Ovary (tissue), 9 donors: ENCODE results near the gene ARHGAP44. TPM values are rescaled to one million over a fixed set of nuclear protein-coding genes. Genes with fewer than 3 reads are reported as not detected.

ENCODE experiments used
- DNase-seq, 5 donors: peaks; one replicate each; pipeline ENCODE4 v3.0.0-alpha.2; 2019 to 2020
- H3K27ac ChIP-seq, 2 donors: fragments of 200-600 bp; one replicate each; pipeline versions ENCODE4 v1.5.1 to v1.8.0; 2019 to 2022
- H3K27me3 ChIP-seq: fragments of 200-600 bp; one replicate; pipeline ENCODE4 v1.8.0; 2022
- H3K36me3 ChIP-seq: fragments of 200-600 bp; sonication (generic); one replicate; pipeline ENCODE4 v1.5.1; 2019
- H3K4me1 ChIP-seq: one replicate; pipeline ENCODE4 v1.8.1; 2013; ENCODE audit warnings: mild to moderate bottlenecking, moderate library complexity; ENCODE audit not compliant: insufficient read depth
- H3K4me3 ChIP-seq: fragments of 200-600 bp; sonication (generic); one replicate; pipeline ENCODE4 v1.5.1; 2017
- H3K9me3 ChIP-seq, 2 donors: fragments of 200-600 bp in 1 of 2; sonication (generic) in 1 of 2; one replicate each; pipeline versions ENCODE4 v1.5.1 to v1.8.1; 2013 to 2019; ENCODE audit warnings: mild to moderate bottlenecking in 1 of 2, moderate library complexity in 1 of 2
- CTCF ChIP-seq, 3 donors: fragments of 450-650 bp in 2 of 3; fragments of 200-600 bp in 1 of 3; IDR thresholded peaks; one replicate each; pipeline versions ENCODE4 v1.5.1 to v1.8.0; 2016 to 2022; ENCODE audit warnings: antibody characterized with exemption in 3 of 3, mild to moderate bottlenecking in 1 of 3
- EP300 ChIP-seq: sonication (generic); formaldehyde crosslinking; IDR thresholded peaks from one replicate; pipeline ENCODE4 v1.6.1; 2017; ENCODE audit warnings: antibody characterized with exemption
- POLR2A ChIP-seq: fragments of 450-650 bp; IDR thresholded peaks from one replicate; pipeline ENCODE4 v1.6.1; 2017; ENCODE audit warnings: antibody characterized with exemption, mild to moderate bottlenecking, moderate library complexity
- WGBS, 3 donors: extraction: QIAGEN DNeasy Blood & Tissue Kit in 1 of 3; methylation state at CpG; one replicate each; pipeline versions ENCODE4 v1.1.5 to v1.1.7; 2013 to 2017; 5-methylcytosine and 5-hydroxymethylcytosine counted together
- intact Hi-C, 4 donors: fragments of 100-400 bp; cut with DNase I; formaldehyde crosslinking; loops; one replicate each; pipeline versions ENCODE4 v1.11.0 to v1.15.1; 2022 to 2023
- polyA plus RNA-seq, 2 donors: library from polyadenylated mRNA; stranded (reverse); fragments of 200-250 nt in 1 of 2; fragments of 350-450 nt in 1 of 2; fragmentation: Illumina TruSeq in 1 of 2; extraction: RNeasy Lipid Tissue Mini Kit (QIAGEN cat#74804) in 1 of 2; gene quantifications; one replicate each; pipeline ENCODE4 v1.2.3, GENCODE V29; 2013 to 2014
- total RNA-seq, 7 donors: library from RNA; depleted of rRNA in 2 of 7; stranded (reverse); fragments of >200 nt in 2 of 7; fragmentation: NEBNext Ultra II Directional in 3 of 7; extraction: Animal tissue kit (Norgen Biotek cat#: 25700) in 3 of 7; gene quantifications; one replicate each; pipeline versions ENCODE4 v1.1.0 to v1.2.4, GENCODE V29; 2016 to 2023
- donor health status: DM: no; HTN: no; CAD: no; lungs with moderate emphysema.
- donor health status: DM: no; HTN: no; CAD: no.
- donor health status: Bipolar disorder and iron deficiency.
- donor health status: DM: yes; HTN: yes; CAD: no.
- donor health status: DM: no; HTN: no; CAD: no.
- donor health status: DM: yes; HTN: yes; CAD: no.

Gene ARHGAP44
- total and polyA plus RNA-seq, 9 donors = 6.8 to 16.5 (median 9.9) TPM

GRCh38 chr17:13025258-13025627, 235.9 kb downstream of the ARHGAP44 start:
- WGBS, 3 donors = 73 to 76% (median 73%) methylated on average over 5 of the region's 5 CpGs
- H3K27ac ChIP-seq = no peak overlapping the region
- H3K4me1 ChIP-seq = no peaks in the 10 kb centered on the region
- intact Hi-C loops = loop anchor here in 2 of 4 donors (10.0 kb wide), 1 partner anchor 1280 kb away; the partner anchor contains the start of gene HS3ST3B1 (in 2 of the 2)
- H3K27me3 ChIP-seq = no peaks in the 10 kb centered on the region
- no peaks in the 10 kb centered on the region for H3K36me3 ChIP-seq
- DNase-seq = no peak
- TF ChIP-seq CTCF (IDR thresholded peaks at IDR 0.05) (no peak), EP300 (no peak), POLR2A (no peak)
- no peak overlapping the region for H3K4me3 ChIP-seq
- no peaks in the 10 kb centered on the region for H3K9me3 ChIP-seq

- no peaks in the 10 kb centered on the region for H3K4me1 ChIP-seq
- DNase-seq = no peak
- H3K27me3 ChIP-seq = no peaks in the 10 kb centered on the region
- no peaks in the 10 kb centered on the region for H3K36me3 ChIP-seq
- intact Hi-C loops = loop anchor here in 2 of 4 donors (10.0 kb wide), 1 partner anchor 1279 kb away; the partner anchor contains the start of gene HS3ST3B1 (in 2 of the 2)
- no peak overlapping the region for H3K4me3 ChIP-seq
- no peak for TF ChIP-seq CTCF (IDR thresholded peaks at IDR 0.05)
- no peak for TF ChIP-seq POLR2A
- no peak for TF ChIP-seq EP300
- no peak overlapping the region for H3K27ac ChIP-seq
- H3K9me3 ChIP-seq = no peaks in the 10 kb centered on the region
Observed at GRCh38 chr17:13025687-13026086, 236.4 kb downstream of the ARHGAP44 start.

- DNase-seq = no peak
- H3K27ac ChIP-seq = no peak overlapping the region
- no peaks in the 10 kb centered on the region for H3K36me3 ChIP-seq
- WGBS, 3 donors = 88 to 90% (median 89%) methylated on average over 5 of the region's 5 CpGs
- no peaks in the 10 kb centered on the region for H3K27me3 ChIP-seq
- intact Hi-C loops = loop anchor here in 2 of 4 donors (10.0 kb wide), 1 partner anchor 1278 kb away; the partner anchor contains the start of gene HS3ST3B1 (in 2 of the 2)
- no peaks in the 10 kb centered on the region for H3K9me3 ChIP-seq
- no peaks in the 10 kb centered on the region for H3K4me1 ChIP-seq
- TF ChIP-seq POLR2A = no peak
- TF ChIP-seq EP300 = no peak
- no peak for TF ChIP-seq CTCF (IDR thresholded peaks at IDR 0.05)
- H3K4me3 ChIP-seq = no peak overlapping the region
Observed at GRCh38 chr17:13027246-13027645, 237.9 kb downstream of the ARHGAP44 start.

GRCh38 chr17:13029340-13029739, 240.0 kb downstream of the ARHGAP44 start:
- no peaks in the 10 kb centered on the region for H3K4me1 ChIP-seq
- H3K27ac ChIP-seq = no peak overlapping the region
- no peaks in the 10 kb centered on the region for H3K36me3 ChIP-seq
- no peaks in the 10 kb centered on the region for H3K9me3 ChIP-seq
- intact Hi-C loops = loop anchor here in 2 of 4 donors (10.0 kb wide), 1 partner anchor 1275 kb away; the partner anchor contains the start of gene HS3ST3B1 (in 2 of the 2)
- H3K27me3 ChIP-seq = no peaks in the 10 kb centered on the region
- 69 to 74% (median 74%) methylated on average over 2 of the region's 2 CpGs for WGBS, 3 donors
- TF ChIP-seq POLR2A = no peak
- TF ChIP-seq EP300 = no peak
- TF ChIP-seq CTCF (IDR thresholded peaks at IDR 0.05) = no peak
- no peak overlapping the region for H3K4me3 ChIP-seq
- no peak for DNase-seq
